Activated CD4-positive, alpha-beta T cell treated with anti-CD3 and anti-CD28 coated beads, Interleukin-10, Interleukin-2, amounts not matched to agents 100 ng/mL and 50 ng/mL, durations not matched to agents 16 hours and 8 hours (primary cell): ENCODE results near the gene ITGB7.
"Not testable (repeated sequence)": the region's sequence is repeated elsewhere in the genome, so short reads cannot be mapped to it uniquely, and the experiment has no call there.

ENCODE experiments used
- DNase-seq: peaks from one replicate; pipeline ENCODE4 v3.0.0-alpha.2; 2020

The ITGB7 gene

DNA sequence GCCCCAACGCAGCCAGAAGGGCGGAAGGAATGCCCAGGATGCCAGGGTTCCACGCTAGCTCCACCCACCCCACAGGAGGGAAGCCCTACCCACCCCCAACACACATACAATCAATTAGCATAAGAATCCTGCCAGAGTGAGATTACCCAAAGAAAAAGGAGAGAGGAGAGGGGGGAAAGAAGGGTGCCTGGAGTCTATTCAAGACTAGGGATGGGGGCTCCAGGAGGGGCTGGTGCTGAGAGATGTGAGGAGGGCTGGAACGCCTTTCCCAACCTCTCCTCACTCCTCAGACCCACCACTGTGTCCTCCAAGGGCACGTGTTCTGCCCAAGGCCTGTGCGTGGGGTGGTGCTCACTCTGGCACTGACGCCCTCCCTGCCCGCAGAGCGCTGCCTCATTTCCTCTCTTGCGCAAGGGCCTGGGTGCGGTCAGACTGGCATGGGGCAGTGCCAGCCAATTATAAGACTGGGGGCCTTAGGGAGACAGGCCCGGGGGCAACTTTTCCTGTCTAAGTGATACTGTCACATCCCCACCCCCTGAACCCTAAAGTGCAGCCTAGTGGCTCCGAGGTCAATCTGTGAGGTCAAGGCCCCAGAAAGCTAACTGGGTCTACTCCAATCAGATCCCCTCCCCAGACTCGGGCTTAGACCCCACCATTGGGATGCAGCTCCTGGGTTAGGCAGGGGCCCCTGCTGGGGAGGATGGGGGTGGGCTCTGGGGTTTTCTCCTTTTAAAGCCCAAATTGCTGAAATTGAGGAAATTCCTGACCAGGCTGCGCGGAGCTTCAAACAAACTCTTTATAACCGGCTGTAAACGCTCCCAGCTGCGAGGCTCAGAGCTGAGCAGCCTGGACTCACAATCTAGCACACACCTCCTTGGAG is 10.2 kb upstream of the ITGB7 start:
- peak; percentile 83 for DNase-seq

GRCh38 chr12:53215497-53215896 is 8.4 kb upstream of the ITGB7 start:
- DNase-seq = no peak

DNA sequence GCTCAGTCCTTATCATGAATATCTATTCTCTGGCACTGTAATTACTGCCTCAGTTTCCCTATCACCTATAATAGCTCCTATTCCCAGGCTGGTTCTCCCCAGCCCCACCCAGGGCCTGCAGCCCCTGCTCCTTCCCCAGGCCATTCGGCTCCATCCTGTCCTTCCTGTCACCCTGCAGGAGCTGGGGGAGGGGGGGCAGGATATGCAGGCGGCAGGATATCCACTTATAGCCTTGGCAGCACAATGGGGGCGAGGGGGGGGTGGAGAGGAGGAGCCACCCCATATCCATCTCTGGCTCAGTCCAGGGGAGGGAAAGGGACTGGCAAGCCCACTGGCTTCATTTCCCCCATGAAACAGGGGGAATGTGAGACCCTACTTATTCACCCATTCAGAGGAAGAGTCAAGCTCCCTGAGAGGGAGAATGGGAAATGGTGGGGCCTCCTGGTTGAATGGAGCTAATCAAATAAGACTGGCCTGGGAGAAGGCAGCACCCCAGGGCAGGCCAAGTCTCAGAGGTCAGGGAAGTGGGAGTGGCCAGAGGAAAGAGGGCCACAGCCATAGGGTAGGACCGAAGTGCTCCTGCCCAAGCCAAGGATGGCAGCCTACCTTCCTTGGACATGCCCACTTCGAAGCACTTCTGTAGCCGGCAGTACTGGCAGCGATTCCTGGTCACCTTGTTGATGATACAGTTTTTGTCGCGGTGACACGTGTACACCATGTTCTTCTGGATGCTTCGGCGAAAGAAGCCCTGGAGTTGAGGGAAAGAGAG is 7.8 kb upstream of the ITGB7 start:
- no peak for DNase-seq

DNA sequence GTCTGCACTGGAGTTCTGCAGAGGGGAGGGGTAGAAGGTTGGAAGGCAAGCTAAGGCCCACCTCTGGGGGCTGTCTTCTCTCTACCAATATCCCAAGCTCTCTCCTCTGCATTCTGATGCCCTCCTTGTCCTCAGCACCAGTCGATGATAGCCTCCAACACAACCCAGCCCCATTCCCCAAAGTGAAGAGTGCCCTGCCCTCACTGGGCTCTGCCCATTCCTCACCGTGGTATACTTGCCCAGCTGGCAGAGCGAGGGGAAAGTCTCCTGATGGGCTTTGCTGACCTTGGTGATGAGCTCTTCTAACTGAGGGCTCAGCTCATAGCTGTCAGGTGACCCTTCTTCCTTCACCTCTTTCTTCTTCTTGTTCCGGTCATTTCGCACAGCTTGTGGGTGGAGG is 7.2 kb upstream of the ITGB7 start:
- DNase-seq = no peak

DNA sequence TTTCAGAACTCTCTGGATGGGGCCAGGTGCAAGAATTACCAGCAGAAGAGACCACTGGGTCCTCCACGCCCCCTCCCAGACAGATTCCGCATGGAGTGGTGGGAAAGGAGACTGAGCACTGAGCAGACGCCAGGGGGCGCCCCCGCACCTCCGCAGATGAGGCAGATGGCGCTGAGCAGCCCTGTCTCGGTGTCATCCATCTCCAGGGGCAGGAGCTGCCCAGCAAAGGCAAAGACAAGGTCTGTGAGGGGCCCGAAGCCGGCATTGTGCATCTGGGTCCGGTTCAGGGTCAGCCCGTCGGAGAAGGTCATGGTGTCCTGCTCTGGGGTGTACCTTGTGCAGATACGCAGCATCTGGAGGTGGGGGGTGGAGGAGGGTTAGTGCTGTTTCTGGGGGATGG is 6.3 kb upstream of the ITGB7 start:
- DNase-seq = peak; percentile 88

DNA sequence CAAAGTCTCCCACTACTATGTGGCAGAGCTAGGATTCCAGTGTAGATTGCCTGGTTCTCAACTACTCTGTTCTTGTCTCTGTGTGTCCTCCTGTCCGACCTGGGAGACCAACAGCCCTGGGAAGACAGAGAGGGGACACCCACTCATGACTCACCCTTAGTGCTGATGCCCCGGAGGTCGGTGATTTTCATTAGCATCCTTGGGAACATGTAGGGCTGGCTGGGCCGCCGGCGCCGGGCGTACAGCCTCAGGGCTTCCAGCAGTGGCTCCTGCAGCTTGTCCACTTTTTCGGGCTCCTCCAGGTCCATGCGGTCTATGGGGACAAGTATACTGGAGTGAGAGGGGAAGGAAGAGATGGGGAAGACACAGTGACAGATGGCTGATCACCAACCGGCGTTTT is 5.9 kb upstream of the ITGB7 start:
- no peak for DNase-seq

DNA sequence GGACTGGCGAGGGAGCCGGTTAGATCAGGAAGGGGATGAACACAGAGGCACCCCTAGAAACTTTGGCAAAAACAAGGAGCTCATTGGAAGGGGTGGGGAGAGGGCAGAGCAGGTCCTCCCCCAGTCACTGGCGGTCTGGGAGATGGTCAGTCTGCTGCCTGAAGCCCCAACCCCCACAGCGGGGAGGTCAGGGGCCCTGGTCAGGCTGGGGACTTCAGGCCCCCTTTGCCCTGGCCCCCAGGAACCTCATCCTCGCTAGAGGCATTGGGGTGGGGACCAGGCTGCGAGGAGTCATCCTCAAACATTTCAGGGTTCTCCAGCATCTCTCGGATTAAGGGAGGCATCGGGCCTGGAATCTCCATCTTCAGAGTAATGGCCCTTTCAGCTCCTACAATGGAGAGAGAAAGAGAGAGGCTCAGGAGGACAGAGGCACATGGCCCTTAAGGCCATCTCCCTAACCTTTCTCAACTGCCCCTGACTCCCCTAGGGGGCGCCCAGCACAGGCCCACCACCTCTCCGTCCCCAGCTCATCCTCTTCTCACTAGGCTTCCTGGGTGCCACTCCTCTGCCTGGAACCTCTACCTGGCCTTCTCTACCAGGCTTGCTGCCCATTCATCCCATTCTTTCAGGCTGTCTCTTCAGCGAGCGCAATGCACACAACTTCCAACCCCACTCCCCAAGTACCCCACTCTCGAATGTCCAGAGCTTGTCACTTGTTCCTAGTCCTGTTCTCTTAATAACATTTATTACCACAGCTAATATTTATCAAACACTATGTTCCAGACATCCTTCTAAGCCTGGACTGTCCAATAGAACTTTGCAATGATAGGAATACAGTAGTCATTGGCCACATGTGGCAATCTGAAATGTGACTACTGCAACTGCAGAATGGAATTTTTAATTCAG is 4.7 kb upstream of the ITGB7 start:
- no peak for DNase-seq

DNA sequence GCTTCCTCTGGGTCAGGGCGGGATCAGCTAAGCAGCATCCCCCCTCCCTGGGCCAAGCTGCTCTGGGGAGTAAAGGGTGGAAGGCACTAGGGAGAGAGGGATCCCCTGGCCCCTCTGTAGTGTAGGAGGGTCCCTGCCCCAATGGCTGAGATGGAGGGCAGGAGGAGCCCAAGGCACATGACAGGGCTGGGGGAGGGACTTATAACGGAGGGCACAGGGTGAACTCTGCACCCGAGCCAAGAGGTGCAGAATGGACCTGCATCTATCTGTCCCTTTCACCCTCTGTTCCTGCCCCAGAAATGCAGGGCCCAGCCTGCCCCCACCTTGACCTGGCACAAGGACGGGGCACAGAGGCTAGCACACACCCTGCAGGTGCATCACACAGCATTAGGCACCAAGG is 3.8 kb upstream of the ITGB7 start:
- no peak for DNase-seq

GRCh38 chr12:53208877-53209463 is 1.9 kb upstream of the ITGB7 start:
- DNase-seq = peak; percentile 74

DNA sequence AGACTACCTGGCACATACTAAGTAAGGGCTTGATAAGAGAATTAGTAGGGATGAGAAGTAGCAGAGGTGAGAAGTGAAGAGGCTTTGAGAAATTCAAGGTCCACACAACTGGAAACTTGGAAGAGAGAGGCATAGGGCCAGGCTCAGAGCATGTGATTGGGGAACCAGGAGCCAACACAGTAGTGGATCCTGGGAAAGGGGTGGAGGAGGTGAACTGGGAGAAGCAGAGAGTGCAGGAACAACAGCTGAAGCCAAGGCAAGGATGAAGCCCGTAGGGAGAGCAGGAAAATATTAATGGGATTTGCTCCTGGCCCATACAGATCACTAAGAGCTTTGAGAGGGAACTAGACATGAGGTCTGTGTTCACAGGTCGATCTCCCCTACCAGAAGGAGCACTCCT is 1.4 kb upstream of the ITGB7 start:
- no peak for DNase-seq

DNA sequence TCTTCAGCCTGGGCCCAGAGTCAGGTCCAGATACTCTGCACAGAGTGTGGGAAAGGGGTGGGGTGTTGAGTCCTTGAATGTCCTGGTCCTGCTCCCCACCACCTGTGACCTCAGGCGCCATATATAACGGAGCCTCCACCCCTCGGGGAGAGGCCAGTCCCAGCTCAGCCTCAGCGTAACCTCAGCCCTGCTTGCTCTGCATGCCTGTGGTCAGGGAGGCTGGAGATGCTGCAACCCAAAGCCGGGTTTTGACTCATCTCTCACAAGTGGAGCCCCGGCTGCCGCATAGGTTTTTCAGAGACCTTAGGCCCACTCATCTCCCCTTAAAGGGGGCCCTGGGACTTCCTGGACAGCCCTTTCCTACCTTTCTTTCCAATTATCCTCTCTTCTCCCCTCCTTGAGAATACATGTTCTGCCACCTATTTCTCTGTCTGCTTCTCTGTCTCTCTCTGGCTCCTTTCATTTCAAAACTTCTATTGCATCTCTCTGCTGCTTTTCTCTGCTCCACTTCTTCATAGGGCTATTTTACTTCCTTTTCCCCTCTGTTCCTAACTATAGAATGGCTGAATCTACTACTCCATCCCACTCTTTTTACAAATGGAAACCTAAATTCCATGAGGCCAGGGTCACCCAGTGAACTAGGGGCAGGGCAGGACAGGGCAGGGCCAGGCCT is 1.2 kb downstream of the ITGB7 start:
- peak; percentile 96 for DNase-seq

GRCh38 chr12:53204351-53204750 is 2.7 kb downstream of the ITGB7 start:
- DNase-seq = no peak

GRCh38 chr12:53202316-53202715 is 4.7 kb downstream of the ITGB7 start:
- DNase-seq = not testable (repeated sequence)

DNA sequence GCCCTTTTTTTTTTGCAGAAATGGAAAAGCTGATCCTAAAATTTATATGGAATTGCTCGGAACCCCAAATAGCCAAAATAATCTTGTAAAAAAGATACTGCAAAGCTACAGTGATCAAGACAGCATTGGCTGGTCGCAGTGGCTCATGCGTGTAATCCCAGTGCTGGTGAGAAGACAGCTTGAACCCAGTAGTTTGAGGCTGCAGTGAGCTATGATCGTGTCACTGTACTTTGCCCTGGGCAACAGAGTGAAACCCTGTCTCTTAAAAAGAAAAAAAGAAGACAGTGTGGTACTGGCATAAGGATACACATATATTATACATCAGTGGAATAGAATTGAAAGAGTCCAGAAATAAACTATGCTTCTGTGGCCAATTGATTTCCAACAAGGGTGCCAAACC is 5.4 kb downstream of the ITGB7 start:
- DNase-seq = no peak

DNA sequence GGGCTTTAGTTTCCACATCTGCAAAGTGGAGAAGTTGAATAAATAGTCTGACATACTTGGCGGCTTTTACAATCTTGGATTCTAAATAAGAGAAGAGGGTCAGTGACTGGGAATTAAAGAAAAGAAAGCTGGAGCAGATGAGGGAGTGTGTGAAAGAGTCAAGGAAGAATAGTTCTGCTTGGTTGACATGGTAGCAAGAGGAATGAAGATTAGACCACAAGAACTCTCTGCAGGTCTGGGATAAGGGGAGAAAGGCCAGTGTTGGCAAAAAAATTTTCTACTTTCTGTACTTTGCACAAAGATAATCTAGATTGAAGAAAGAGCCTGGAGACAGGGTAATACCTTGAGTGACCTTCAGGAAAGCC is 5.9 kb downstream of the ITGB7 start:
- DNase-seq = no peak

GRCh38 chr12:53200458-53201176 is 6.4 kb downstream of the ITGB7 start:
- peak; percentile 81 for DNase-seq

- DNase-seq = no peak
These were observed 7.0 kb downstream of the ITGB7 start for GRCh38 chr12:53200107-53200457.

GRCh38 chr12:53199700-53200099 is 7.4 kb downstream of the ITGB7 start:
- DNase-seq = no peak

GRCh38 chr12:53198486-53199110 is 8.5 kb downstream of the ITGB7 start:
- DNase-seq = peak; percentile 53

GRCh38 chr12:53197011-53197640 is 9.9 kb downstream of the ITGB7 start:
- no peak for DNase-seq

- DNase-seq = no peak
These were observed 10.6 kb downstream of the ITGB7 start for GRCh38 chr12:53196486-53196885.
